ENCODE measurements around the gene MEF2C.
A peak's percentile ranks its signal among the peaks of the same experiment; 100 is the strongest.

The MEF2C gene

GRCh38 chr5:88685591-88686541 lies 197.1 kb downstream of the MEF2C start:
- no peak for DNase-seq

- no peak for DNase-seq
These were observed 199.4 kb downstream of the MEF2C start for GRCh38 chr5:88683506-88684135.

- no peak for DNase-seq
These were observed 200.1 kb downstream of the MEF2C start for GRCh38 chr5:88682881-88683361.

GRCh38 chr5:88682131-88682530 lies 200.9 kb downstream of the MEF2C start:
- no peak for DNase-seq

- no peak for DNase-seq
These were observed 201.7 kb downstream of the MEF2C start for GRCh38 chr5:88681211-88681803.

- peak; percentile 51 for DNase-seq
These were observed 202.5 kb downstream of the MEF2C start for GRCh38 chr5:88680253-88681132.

- DNase-seq = no peak
These were observed 203.3 kb downstream of the MEF2C start for GRCh38 chr5:88679638-88680037.

- no peak for DNase-seq
These were observed 204.1 kb downstream of the MEF2C start for GRCh38 chr5:88678770-88679381.

GRCh38 chr5:88677943-88678769 lies 204.8 kb downstream of the MEF2C start:
- no peak for DNase-seq

GRCh38 chr5:88677376-88677895 lies 205.5 kb downstream of the MEF2C start:
- no peak for DNase-seq

GRCh38 chr5:88676637-88677375 lies 206.2 kb downstream of the MEF2C start:
- DNase-seq = no peak

- DNase-seq = no peak
These were observed 207.0 kb downstream of the MEF2C start for GRCh38 chr5:88675708-88676636.

- no peak for DNase-seq
These were observed 207.7 kb downstream of the MEF2C start for GRCh38 chr5:88675168-88675707.

- no peak for DNase-seq
These were observed 208.4 kb downstream of the MEF2C start for GRCh38 chr5:88674356-88675167.

- no peak for DNase-seq
These were observed 209.5 kb downstream of the MEF2C start for GRCh38 chr5:88673253-88674105.

GRCh38 chr5:88672644-88673252 lies 210.2 kb downstream of the MEF2C start:
- no peak for DNase-seq

All from kidney glomerular epithelial cell (primary cell).